NB4 (cell line): ENCODE measurements around the gene FAM193B.

ENCODE experiments used
- DNase-seq: peaks from one replicate; pipeline ENCODE4 v3.0.0; 2010; ENCODE audit warnings: low read depth
- H3K4me3 ChIP-seq: one replicate; pipeline ENCODE4 v1.5.1; 2011; ENCODE audit warnings: mild to moderate bottlenecking, low read depth, low read length, moderate library complexity
- MYC ChIP-seq: IDR thresholded peaks from 2 replicates; pipeline ENCODE4 v1.6.1; 2011; ENCODE audit warnings: low read depth, low read length
- POLR2A ChIP-seq: IDR thresholded peaks from 2 replicates; pipeline ENCODE4 v1.6.1; 2011; ENCODE audit warnings: mild to moderate bottlenecking; ENCODE audit not compliant: insufficient read length; ENCODE audit errors: extremely low read depth
- TF ChIP-seq, protein P1 (sequence below): IDR thresholded peaks from 2 replicates; pipeline ENCODE4 v1.6.1; 2011; ENCODE audit warnings: low read depth, low read length
- TF ChIP-seq, protein P2 (sequence below): IDR thresholded peaks from one replicate; pipeline ENCODE4 v1.5.1; 2012; ENCODE audit warnings: low read depth, low read length

Gene FAM193B

DNA sequence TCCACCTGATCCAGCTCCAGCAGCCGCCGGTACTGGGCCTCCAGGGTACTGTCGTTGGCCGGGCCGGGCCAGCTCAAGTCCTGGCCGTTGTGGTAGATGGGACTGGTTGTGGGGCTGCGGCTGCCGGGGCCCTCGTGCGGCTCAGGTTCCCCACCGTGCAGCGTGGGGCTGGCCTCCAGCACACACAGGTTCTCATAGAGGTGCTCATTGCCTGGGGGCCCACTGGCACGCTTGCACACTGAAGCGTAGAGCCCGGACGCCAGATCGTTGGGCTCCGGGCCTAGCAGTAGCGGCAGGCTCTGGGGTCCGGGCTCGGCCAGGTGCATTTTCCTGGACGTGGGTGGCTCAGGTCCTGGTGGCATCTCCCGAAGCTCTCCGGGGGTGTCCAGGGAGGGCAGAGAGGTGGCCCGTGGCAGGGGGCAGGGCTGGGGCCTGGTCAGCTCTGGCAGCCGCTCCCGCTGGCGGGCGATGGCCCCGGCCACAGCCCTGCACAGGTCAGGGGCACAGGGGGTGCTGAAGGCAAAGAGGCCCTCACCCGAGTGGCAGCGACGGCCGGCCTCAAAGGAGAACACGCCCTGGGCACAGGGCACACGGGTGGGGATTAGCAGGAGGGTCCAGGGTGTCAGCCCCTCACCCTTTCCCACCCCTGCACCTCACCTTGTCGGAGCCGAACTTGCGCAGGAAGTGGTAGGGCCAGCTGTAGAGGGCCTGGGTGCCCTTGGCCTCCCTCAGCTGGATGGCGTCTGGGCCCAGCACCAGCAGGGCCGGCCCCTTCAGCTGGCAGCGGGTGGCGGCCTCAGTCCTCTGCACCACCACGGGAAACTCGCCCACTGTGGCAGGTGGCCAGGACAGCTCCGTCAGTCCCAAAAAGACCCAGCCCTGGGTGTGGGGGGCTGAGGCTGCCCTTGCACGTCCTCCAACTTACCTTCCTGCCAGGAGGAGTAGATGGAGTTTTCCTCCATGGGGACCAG lies 50.0 kb downstream of the FAM193B start:
- H3K4me3 ChIP-seq: no peak overlapping the region
- no peak for DNase-seq
- TF ChIP-seq MYC: no peak
- TF ChIP-seq, protein P1, sequence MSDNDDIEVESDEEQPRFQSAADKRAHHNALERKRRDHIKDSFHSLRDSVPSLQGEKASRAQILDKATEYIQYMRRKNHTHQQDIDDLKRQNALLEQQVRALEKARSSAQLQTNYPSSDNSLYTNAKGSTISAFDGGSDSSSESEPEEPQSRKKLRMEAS: no peak
- TF ChIP-seq POLR2A: no peak
- TF ChIP-seq, protein P2, sequence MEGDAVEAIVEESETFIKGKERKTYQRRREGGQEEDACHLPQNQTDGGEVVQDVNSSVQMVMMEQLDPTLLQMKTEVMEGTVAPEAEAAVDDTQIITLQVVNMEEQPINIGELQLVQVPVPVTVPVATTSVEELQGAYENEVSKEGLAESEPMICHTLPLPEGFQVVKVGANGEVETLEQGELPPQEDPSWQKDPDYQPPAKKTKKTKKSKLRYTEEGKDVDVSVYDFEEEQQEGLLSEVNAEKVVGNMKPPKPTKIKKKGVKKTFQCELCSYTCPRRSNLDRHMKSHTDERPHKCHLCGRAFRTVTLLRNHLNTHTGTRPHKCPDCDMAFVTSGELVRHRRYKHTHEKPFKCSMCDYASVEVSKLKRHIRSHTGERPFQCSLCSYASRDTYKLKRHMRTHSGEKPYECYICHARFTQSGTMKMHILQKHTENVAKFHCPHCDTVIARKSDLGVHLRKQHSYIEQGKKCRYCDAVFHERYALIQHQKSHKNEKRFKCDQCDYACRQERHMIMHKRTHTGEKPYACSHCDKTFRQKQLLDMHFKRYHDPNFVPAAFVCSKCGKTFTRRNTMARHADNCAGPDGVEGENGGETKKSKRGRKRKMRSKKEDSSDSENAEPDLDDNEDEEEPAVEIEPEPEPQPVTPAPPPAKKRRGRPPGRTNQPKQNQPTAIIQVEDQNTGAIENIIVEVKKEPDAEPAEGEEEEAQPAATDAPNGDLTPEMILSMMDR: no peak

DNA sequence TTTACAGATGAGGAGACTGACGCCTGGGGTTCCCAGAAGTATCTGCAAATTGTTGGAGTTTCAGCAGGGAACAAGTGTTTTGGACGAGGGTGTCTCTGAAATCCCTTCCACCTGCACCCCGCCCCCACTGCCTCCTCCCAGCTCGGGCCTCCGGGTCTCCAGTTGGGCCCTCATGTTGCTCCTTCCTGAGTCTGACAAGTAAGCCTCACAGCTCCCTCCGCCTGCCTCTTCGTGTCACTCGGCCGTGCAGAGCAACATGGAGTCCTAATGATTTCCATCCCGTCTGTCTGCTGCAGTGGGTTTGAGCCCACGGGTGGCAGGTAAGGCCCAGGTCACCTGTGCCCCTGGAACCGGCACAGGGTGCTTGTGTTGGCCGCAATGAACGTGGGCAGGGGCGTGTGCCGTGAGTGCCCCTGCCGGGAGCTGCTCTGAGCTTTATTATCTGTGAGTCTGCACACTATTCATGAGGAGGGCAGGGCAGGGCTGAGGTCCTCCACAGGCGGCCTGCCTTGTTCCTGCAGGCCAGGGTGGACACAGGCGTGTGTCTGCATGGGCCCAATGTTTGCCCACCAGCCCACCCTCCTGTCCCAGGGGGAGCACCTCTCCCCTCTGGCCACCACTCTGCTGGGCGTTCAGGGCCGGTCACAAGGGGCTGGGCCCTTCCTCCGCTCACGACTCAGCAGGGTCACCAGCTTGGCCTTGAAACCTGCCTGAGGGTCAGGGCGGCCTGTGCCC lies 50.8 kb downstream of the FAM193B start:
- no peak for DNase-seq
- H3K4me3 ChIP-seq: no peak overlapping the region
- TF ChIP-seq POLR2A (peak; percentile 11), MYC (no peak)
- TF ChIP-seq, protein P2: no peak
- TF ChIP-seq, protein P1: no peak

DNA sequence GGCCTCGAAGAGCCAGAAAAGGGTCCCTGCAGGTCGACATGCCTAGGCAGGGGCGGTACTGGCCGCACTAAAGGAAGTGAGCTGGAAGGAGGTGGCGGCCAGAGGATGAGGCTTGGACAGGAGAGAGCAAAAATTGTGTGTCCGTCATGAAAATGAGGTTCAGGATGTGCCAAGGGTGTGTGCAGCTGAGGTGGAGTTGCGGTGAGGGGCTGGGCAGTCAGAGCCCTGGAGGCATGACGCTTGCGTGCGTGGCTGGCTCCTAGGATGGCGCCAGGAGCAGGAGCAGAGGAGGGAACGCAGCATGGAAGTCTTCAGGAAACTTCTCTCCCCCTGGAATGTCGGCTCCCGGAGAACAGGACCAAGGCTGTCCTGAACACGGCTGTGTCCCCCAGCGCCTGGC lies 51.5 kb downstream of the FAM193B start:
- TF ChIP-seq, protein P2: no peak
- TF ChIP-seq, protein P1: no peak
- TF ChIP-seq MYC (no peak), POLR2A (no peak)
- H3K4me3 ChIP-seq: no peak overlapping the region
- no peak for DNase-seq

DNA sequence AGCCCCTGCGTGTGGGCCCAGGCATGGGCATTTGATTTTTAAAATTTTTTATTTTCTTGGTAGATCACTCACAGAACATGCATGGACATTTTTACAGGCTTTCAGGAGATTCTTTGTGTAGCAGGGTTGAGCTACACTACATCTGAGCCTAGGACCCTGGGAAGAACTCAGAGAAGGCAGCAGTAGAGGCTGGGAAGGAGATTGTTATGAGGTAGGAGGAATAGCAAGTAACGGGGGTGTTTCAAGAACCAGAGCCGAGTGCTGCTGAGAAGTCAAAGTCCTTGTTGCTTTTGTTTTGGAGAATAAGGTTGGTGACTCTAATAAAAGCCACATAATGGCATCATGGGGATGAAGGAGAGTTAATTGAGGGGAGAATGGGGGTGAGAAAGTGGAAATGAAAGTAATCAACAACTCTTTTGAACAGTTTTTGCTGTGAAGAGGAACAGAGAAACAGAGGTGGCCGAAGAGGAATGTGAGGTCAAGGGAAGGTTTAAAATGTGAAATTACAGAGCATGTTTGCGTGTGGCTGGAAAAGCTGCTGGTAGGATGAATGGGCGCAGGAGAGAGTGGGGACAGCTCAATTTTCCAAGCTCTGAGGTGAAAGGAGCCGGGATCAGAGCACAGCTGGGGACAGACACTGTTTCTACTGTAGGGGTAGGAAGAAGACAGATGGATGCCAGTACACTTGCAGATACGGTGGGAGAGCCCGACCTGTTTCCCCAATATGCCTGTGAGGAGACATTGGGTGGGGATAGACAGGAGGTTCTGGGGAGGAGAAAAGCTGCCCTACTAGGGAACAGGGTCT lies 52.3 kb downstream of the FAM193B start:
- no peak overlapping the region for H3K4me3 ChIP-seq
- TF ChIP-seq POLR2A: no peak
- TF ChIP-seq, protein P2: no peak
- TF ChIP-seq MYC: no peak
- TF ChIP-seq, protein P1: no peak
- no peak for DNase-seq

DNA sequence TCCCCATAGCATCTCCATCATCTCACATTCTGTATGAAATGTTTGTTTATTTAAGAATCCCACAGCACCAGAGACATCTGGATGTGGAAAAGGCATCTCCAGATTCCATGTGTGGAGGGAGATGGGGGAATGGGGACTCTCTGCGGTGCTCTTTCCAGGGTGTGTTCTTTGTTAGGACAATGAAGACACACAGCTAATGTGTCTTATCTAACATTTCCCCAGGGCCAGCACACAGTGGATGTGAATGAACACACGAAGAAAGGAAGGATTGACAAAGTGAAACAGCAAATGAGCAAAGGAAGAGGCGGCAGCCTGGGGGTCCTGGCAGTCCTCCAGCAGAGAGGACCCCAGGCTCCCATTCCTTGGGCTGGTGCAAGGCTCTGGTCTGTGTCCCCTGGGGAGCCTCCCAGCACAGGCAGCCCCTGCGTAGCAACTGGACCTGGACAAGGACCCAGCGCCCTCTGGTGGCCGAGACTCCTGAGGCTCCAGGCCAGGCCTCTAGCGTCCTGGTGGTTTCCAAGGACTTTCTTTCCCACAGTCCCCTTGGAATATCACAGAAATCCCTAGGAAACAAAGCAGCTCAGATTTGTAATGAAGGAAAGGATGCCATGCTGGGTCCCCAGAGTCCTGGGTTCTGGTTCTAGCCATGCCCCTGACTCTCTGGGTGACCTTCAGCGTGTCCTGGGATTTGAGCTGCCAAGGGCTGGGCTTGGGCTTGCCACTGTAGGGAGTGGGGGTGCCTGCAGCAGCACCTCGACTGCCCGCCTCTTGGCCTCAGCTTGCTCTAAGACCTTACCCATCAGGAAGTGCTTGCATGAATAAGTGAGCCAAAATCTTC lies 53.5 kb downstream of the FAM193B start:
- peak; percentile 17 for TF ChIP-seq POLR2A
- no peak for TF ChIP-seq MYC
- TF ChIP-seq, protein P1: no peak
- TF ChIP-seq, protein P2: peak; percentile 93
- no peak overlapping the region for H3K4me3 ChIP-seq
- DNase-seq: peak; percentile 88
